NK-92 treated with Interleukin-12 subunit alpha and Interleukin-12 subunit beta, amount 100 ng/mL, for 24 hours (cell line): Measurements from ENCODE around the gene HNRNPC.
A peak's percentile ranks its signal among the peaks of the same experiment; 100 is the strongest.
"Not testable (repeated sequence)": the region's sequence is repeated elsewhere in the genome, so short reads cannot be mapped to it uniquely, and the experiment has no call there.

ENCODE experiments used
- DNase-seq: peaks from one replicate; lab custom pipeline; 2025; lab: John Stamatoyannopoulos, UW

HNRNPC gene

GRCh38 chr14:21269252-21270046 lies at the start of gene HNRNPC:
HNRNPC (minus strand) TSS chr14:21269442; CDS start chr14:21234193, 35,249 bp downstream.
- peak; percentile 98 for DNase-seq

GRCh38 chr14:21317398-21317797 lies 48.2 kb upstream of the HNRNPC start:
- no peak for DNase-seq

DNA sequence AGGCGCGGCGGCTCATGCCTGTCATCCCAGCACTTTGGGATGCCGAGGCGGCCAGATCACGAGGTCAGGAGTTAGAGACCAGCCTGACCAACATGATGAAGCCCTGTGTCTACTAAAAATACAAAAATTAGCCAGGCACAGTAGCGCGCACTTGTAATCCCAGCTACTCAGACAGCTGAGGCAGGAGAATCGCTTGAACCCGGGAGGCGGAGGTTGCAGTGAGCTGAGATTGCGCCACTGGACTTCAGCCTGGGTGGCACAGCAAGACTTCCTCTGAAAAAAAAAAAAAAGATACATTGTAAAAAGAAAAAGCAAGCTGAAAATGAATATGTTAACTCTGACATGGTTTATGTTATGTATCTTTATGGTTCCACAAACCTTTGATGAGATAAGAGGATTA lies 44.3 kb upstream of the HNRNPC start:
- DNase-seq = no peak

GRCh38 chr14:21311614-21312013 lies 42.4 kb upstream of the HNRNPC start:
- no peak for DNase-seq

DNA sequence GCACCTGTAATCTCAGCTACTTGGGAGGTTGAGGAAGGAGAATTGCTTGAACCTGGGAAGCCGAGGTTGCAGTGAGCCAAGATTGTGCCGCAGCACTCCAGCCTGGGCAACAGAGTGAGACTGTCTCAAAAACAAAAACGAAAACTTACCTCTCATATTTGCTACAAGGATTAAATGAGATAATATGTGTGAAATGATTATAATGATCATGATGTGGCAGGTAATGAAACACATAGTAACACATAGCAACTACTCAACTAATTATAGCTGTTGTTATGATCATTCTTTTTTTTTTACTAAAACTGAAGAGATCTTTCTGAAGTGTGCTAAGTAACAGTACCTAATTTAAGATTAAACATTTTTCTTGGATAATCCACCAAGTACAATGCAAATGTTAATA lies 40.7 kb upstream of the HNRNPC start:
- DNase-seq = no peak

GRCh38 chr14:21309238-21309636 lies 40.0 kb upstream of the HNRNPC start:
- no peak for DNase-seq

- no peak for DNase-seq
Measured at GRCh38 chr14:21308479-21309237, 39.4 kb upstream of the HNRNPC start.

DNA sequence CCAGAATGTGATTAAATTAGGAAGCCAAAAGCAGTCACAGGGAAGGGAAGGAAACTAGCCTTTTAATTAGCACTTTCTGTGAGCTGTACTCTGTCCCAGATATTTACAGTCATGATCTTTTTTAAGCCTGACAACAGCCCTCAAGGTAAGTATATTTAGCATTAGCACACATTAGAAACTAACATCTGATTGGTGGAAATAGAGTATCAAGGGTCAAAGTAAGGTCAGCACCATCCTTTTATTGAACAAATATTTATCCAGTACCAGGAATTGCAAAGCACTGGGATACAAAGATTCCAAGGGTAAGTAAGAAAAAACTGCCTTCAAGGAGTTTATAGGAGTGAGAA lies 38.9 kb upstream of the HNRNPC start:
- no peak for DNase-seq

DNA sequence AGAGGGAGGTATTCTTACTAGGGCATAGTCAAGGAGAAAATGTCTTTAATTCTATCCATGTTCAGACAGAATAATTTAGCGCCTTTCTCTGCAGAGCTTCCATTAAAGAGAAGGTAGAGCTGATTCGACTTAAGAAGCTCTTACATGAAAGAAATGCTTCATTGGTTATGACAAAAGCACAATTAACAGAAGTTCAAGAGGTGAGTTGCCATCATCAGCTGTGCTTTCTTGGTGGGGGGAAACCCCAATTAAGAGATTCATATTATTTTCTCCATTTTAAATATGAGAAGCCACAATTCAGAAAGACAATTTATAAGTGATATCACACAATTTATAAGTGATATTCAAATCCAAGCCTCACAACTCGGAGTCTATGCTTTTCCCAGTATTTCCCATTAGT lies 38.4 kb upstream of the HNRNPC start:
- DNase-seq = no peak

DNA sequence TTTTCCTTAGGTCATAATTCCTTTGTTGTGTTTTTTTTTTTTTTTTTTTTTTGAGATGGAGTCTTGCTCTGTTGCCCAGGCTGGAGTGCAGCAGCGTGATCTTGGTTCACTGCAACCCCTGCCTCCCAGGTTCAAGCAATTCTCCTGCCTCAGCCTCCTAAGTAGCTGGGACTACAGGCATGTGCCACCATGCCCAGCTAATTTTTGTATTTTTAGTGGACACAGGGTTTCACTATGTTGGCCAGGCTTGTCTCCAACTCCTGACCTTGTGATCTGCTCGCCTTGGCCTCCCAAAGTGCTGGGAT lies 33.5 kb upstream of the HNRNPC start:
- not testable (repeated sequence) for DNase-seq

DNA sequence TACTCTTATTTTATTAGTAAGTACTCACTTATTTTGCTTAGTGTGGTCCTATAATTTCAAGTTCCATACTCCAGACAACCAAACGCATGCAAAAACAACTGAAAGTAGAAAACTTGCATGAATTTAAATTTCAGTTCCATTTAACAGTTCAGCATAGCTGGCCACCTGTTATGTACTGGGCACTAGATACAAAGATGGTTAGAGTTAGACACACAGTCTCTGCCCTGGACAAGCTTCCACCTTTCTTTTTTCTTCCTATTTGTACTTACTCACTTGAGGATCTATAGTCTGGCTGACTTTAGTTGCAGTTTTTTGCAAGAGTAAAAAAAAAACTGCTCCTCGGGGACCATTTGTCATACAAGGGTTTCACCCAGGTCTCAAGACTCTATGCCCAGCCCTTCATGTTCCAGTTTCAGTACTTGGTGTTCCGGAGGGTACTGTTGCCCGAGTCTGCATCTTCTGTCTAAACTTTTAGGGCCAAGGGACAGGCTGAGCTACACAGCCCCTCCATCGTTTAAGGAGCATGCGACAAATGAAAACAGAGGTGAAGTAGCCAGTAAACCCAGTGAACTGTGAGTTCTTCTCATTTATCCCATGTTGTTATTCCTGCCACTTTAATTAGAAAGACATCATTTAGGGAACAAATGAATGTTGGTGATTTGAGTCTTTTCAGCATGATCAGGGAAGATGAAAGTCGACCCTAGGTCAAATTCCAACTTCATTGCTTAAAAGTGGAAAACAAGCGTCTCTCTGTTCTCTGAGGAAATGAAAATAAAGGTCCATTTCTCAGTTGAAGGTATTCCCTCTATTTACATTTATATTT lies 33.0 kb upstream of the HNRNPC start:
- DNase-seq = no peak

DNA sequence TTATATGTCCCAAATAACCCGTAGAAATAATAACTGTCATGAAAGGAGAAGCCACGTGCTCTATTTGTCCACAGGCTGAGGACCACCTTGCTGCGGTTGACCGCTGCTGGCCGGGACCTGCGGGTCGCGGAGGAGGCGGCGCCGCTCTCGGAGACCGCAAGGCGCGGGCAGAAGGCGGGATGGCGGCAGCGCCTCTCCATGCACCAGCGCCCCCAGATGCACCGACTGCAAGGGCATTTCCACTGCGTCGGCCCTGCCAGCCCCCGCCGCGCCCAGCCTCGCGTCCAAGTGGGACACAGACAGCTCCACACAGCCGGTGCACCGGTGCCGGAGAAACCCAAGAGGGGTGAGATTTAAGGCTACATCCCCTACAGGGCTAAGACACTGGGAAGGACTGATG lies 31.6 kb upstream of the HNRNPC start:
- DNase-seq = no peak

DNA sequence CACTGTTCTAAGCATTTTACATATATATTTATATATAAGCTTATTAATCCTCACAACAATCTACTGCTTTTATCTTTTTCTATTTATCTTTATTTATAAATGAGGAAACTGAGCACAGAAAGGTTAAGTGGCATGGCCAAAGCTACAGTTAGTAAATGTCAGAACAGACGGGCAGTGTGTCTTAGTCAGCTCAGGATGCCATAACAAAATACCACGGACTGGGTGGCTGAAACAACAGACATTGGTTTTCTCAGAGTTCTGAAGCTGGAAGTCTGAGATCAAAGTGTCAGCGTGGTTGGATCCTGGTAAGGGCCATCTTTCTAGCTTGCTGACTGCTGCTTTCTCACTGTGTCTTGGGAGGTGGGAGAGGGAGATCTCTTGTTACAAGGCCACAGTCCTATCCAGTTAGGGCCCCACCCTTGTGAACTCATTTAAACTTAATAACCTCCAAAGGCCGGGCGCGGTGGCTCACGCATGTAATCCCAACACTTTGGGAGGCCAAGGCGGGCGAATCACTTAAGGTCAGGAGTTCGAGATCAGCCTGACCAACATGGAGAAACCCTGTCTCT lies 30.4 kb upstream of the HNRNPC start:
- DNase-seq = no peak

DNA sequence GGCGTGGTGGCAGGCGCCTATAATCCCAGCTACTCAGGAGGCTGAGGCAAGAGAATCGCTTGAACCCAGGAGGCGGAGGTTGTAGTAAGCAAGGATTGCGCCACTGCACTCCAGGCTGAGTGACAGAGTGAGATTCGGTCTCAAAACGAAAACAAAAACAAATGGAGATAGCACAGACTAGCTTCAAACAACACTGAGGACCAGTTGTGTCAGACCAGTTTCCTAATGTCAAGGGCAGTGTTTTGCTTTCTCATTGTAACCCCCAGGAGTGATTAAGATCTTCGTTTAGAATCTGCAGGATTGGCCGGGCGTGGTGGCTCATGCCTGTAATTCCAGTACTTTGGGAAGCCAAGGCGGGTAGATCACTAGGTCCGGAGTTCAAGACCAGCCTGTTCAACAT lies 29.1 kb upstream of the HNRNPC start:
- no peak for DNase-seq

- not testable (repeated sequence) for DNase-seq
Measured at GRCh38 chr14:21294026-21294425, 24.8 kb upstream of the HNRNPC start.

DNA sequence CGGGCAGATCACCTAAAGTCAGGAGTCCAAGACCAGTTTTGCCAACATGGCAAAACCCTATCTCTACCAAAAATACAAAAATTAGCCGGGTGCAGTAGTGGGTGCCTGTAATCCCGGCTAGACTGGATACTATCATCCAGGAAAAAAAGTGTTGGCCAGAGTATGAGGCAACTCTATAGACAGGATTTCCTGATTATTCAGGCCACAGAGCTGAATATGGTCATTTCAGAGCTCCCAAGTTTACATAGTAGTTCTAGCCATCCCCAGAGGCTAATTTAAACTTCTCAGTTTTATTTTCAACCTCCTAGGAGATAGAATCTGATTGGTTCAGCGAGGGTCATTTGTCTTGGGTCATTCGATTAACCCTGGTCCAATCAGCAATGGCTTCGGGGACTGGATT lies 17.9 kb upstream of the HNRNPC start:
- DNase-seq = no peak

- DNase-seq = not testable (repeated sequence)
Measured at GRCh38 chr14:21286516-21286915, 17.3 kb upstream of the HNRNPC start.

- not testable (repeated sequence) for DNase-seq
Measured at GRCh38 chr14:21281917-21282316, 12.7 kb upstream of the HNRNPC start.

GRCh38 chr14:21279783-21280182 lies 10.5 kb upstream of the HNRNPC start, which contains the start of gene RPGRIP1:
RPGRIP1 (plus strand) TSS chr14:21280083; CDS start chr14:21287977, 7,894 bp downstream.
- no peak for DNase-seq

DNA sequence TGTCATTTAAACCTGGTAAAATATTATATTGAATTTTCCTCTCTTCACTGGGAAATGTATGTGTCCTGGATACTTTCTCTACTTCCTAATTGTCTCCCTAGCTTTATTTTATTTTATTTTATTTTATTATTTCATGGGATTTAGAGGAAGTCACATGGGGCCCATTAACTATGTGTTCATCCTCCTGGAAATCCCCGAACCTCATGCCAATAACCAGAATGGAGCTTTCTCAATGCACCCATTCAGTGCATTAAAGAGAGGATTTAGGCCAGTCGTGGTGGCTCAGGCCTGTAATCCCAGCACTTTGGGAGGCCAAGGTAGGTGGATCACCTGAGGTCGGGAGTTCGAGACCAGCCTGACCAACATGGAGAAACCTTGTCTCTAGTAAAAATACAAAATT lies 9.4 kb upstream of the HNRNPC start:
- no peak for DNase-seq

- no peak for DNase-seq
Measured at GRCh38 chr14:21275261-21275858, 6.1 kb upstream of the HNRNPC start.

DNA sequence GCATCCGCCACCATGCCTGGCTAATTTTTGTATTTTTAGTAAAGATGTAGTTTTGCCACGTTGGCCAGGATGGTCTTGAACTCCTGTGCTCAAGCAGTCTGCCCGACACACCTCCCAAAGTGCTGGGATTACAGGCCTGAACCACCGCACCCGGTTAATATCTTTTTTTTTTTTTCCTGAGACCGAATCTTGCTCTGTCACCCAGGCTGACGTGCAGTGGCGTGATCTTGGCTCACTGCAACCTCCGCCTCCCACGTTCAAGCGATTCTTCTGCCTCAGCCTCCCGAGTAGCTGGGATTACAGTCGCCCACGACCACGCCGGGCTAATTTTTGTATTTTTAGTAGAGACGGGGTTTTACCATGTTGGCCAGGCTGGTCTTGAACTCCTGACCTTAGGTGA lies 3.4 kb upstream of the HNRNPC start:
- DNase-seq = not testable (repeated sequence)
